ENCODE measurements around the gene SND1. TPM values are rescaled to one million over a fixed set of nuclear protein-coding genes. Genes with fewer than 3 reads are reported as not detected.

The SND1 gene
- total and polyA plus RNA-seq, 2 of the 4 experiments (the other 2 are of a cell fraction) = 154 to 294 TPM

GRCh38 chr7:128071801-128072200 lies 419.8 kb downstream of the SND1 start:
- Histone ChIP-seq H2BK5ac (ENCODE audit: low read depth, low read length, poor library complexity, severe bottlenecking) (no peak overlapping the region), H3K4me3 (ENCODE audit: insufficient read depth, low read depth, low read length) (no peak overlapping the region), H4K20me1 (ENCODE audit: insufficient read depth, low read length) (peaks cover 29% of the 10 kb centered on the region), H2AFZ (replicated peaks; ENCODE audit: low read length, poor library complexity) (no peak overlapping the region), H4K91ac (ENCODE audit: insufficient read depth, low read depth, low read length) (no peak overlapping the region), H3K4me2 (ENCODE audit: low read depth, low read length) (no peak overlapping the region), H3K27me3 (ENCODE audit: control insufficient read depth, insufficient read depth, low read length) (no peaks in the 10 kb centered on the region), H3K36me3 (ENCODE audit: control insufficient read depth, insufficient read depth, low read length) (peaks cover 21% of the 10 kb centered on the region), H2AK9ac (replicated peaks; ENCODE audit: low read depth, low read length, poor library complexity) (no peak overlapping the region), H3K4ac (ENCODE audit: low read depth, low read length) (no peak overlapping the region), H4K5ac (ENCODE audit: low read depth, low read length) (no peak overlapping the region), H3K56ac (ENCODE audit: extremely low read depth, insufficient read depth, low read length) (no peak overlapping the region), H3K4me1 (ENCODE audit: control insufficient read depth, insufficient read depth, low read length) (peaks cover 7% of the 10 kb centered on the region; the same call in 1 of the 2 replicates), H3K79me1 (ENCODE audit: low read depth in 1 of 2, low read length in 2 of 2) (peaks cover 17 to 42% of the 10 kb centered on the region in 2 experiments), H2AK5ac (ENCODE audit: low read depth, low read length) (no peak overlapping the region), H4K8ac (ENCODE audit: low read depth in 2 of 2, low read length in 2 of 2) (no peak overlapping the region), H3K14ac (replicated peaks; ENCODE audit: low read depth, low read length) (no peak overlapping the region), H3K23ac (ENCODE audit: low read depth, low read length) (no peak overlapping the region), H3K9me1 (ENCODE audit: insufficient read depth, low read length) (peaks cover 37% of the 10 kb centered on the region), H3K18ac (ENCODE audit: low read depth, low read length) (no peak overlapping the region), H2BK120ac (ENCODE audit: low read depth, low read length) (no peak overlapping the region), H3K9ac (ENCODE audit: low read depth, low read length) (no peak overlapping the region), H3K27ac (ENCODE audit: insufficient read depth, low read length) (no peak overlapping the region), H3K9me3 (ENCODE audit: control insufficient read depth, insufficient read depth, low read length) (no peaks in the 10 kb centered on the region), H2BK15ac (ENCODE audit: low read depth, low read length) (no peak overlapping the region), H2BK20ac (ENCODE audit: low read depth, low read length) (no peak overlapping the region)
- DNase-seq = no peak
- ATAC-seq (ENCODE audit: low read depth) = no peak
- POLR2A ChIA-PET (ENCODE audit: unreplicated experiment) = no interaction called here
- dilution Hi-C loops (cut with HindIII; ENCODE audit: low sequenced_read_pairs, unreplicated experiment) (no loop called here), intact Hi-C loops (cut with micrococcal nuclease) (no loop called here), in situ Hi-C loops (cut with MboI; ENCODE audit: low sequenced_read_pairs) (loop anchor here (25.0 kb wide), 1 partner anchor 360 kb away; no protein-coding TSS in a partner anchor)
- TF ChIP-seq CTCF (conservative IDR thresholded peaks at IDR 0.05; ENCODE audit: low read depth, low read length) = no peak
- no peak for TF ChIP-seq USF2 (IDR thresholded peaks at IDR 0.05; ENCODE audit: low read depth, low read length)
- TF ChIP-seq RAD21 (IDR thresholded peaks at IDR 0.05; ENCODE audit: low read length) = no peak
- TF ChIP-seq NFE2L2 (IDR thresholded peaks at IDR 0.05; ENCODE audit: low read depth, low read length) = no peak
- no peak for TF ChIP-seq FOS (IDR thresholded peaks at IDR 0.05; ENCODE audit: low read depth, low read length)
- TF ChIP-seq MXI1 (IDR thresholded peaks at IDR 0.05; ENCODE audit: borderline replicate concordance, low read depth, low read length) = no peak
- TF ChIP-seq RCOR1 (IDR thresholded peaks at IDR 0.05; ENCODE audit: insufficient replicate concordance, low read length) = no peak
- no peak for TF ChIP-seq MAFK (IDR thresholded peaks at IDR 0.05; ENCODE audit: low read depth, low read length)
- no peak for TF ChIP-seq BHLHE40 (IDR thresholded peaks at IDR 0.05; ENCODE audit: low read depth, low read length)
- no peak for TF ChIP-seq POLR2A (IDR thresholded peaks at IDR 0.05; ENCODE audit: low read depth, low read length)
- TF ChIP-seq RFX5 (IDR thresholded peaks at IDR 0.05; ENCODE audit: low read depth, low read length) = no peak
- no peak for TF ChIP-seq CEBPB (IDR thresholded peaks at IDR 0.05; ENCODE audit: low read depth, low read length)
- no peak for TF ChIP-seq CHD1 (IDR thresholded peaks at IDR 0.05; ENCODE audit: low read depth, low read length)
- TF ChIP-seq SMC3 (IDR thresholded peaks at IDR 0.05; ENCODE audit: low read depth, low read length) = no peak
- no peak for TF ChIP-seq ELK1 (IDR thresholded peaks at IDR 0.05; ENCODE audit: borderline replicate concordance, low read depth, low read length)
- TF ChIP-seq MAZ (IDR thresholded peaks at IDR 0.05; ENCODE audit: borderline replicate concordance, low read depth, low read length) = no peak
- no TSS peak for BruUV-seq (replicated peaks)
- CTCF ChIA-PET = no interaction called here
- 100% methylated on average over 2 of the region's 11 CpGs; no CpG with 5 or more reads in 1 of the 2 experiments for WGBS, 2 experiments (ENCODE audit: extremely low coverage in 2 of 2, insufficient read length in 1 of 2)
